ENCODE data around the gene PDE2A.

DNA sequence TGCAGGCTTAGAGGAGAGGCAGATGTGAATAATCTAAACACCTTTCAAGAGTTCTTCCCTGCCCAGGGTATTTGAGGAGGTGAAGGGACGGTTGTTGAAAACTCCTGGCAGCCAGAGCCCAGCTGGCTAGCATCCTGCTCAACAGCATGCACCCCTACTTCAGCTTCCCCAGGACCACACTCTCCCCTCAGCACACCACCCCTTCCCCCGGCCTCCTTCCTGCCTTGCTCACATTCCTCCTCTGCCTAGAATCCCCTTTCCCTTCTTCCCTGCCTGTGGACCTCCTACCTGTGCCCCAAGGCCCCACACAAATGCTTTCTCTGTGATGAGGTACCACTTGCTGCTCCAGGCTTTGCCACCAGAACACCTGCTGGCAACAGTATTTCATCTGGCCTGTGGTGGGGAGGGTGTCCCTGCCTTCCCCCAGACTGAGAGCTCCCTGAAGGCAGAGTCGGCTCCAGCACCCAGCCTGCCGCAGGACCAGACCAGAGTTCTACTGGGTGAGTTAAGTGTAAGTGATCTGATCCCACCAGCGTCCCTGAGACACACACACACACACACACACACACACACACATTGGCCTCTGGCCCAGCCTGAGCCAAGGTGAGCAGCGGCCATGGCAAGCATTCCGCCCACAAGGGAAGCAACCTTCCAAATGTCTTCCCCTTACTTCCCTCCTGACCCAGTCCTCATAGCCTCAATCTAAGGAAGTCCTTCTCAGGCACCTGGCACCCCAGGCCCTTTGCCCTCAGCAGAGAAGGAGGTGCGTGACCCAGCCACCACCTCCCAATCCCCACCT, 79.5 kb downstream of the PDE2A start:
- TF ChIP-seq, protein P1, sequence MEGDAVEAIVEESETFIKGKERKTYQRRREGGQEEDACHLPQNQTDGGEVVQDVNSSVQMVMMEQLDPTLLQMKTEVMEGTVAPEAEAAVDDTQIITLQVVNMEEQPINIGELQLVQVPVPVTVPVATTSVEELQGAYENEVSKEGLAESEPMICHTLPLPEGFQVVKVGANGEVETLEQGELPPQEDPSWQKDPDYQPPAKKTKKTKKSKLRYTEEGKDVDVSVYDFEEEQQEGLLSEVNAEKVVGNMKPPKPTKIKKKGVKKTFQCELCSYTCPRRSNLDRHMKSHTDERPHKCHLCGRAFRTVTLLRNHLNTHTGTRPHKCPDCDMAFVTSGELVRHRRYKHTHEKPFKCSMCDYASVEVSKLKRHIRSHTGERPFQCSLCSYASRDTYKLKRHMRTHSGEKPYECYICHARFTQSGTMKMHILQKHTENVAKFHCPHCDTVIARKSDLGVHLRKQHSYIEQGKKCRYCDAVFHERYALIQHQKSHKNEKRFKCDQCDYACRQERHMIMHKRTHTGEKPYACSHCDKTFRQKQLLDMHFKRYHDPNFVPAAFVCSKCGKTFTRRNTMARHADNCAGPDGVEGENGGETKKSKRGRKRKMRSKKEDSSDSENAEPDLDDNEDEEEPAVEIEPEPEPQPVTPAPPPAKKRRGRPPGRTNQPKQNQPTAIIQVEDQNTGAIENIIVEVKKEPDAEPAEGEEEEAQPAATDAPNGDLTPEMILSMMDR (IDR thresholded peaks at IDR 0.05): no peak
- TF ChIP-seq POLR2AphosphoS5 (IDR thresholded peaks at IDR 0.05): no peak
